IMR-90 (cell line): ENCODE measurements around the gene TBC1D22B.

Experiments
- CEBPB ChIP-seq: IDR thresholded peaks from 2 replicates; pipeline ENCODE4 v1.6.1; 2012; ENCODE audit warnings: low read depth, low read length, improper control_type of control experiment
- POLR2A ChIP-seq: IDR thresholded peaks from 2 replicates; pipeline ENCODE4 v1.6.1; 2012; ENCODE audit warnings: mild to moderate bottlenecking, low read depth, low read length
- RAD21 ChIP-seq: IDR thresholded peaks from 2 replicates; pipeline ENCODE4 v1.6.1; 2012; ENCODE audit warnings: low read length, improper control_type of control experiment
- TF ChIP-seq, protein P1 (sequence below): conservative IDR thresholded peaks from 2 replicates; pipeline ENCODE4 v1.5.1; 2012; ENCODE audit warnings: mild to moderate bottlenecking, low read depth, low read length, improper control_type of control experiment

DNA sequence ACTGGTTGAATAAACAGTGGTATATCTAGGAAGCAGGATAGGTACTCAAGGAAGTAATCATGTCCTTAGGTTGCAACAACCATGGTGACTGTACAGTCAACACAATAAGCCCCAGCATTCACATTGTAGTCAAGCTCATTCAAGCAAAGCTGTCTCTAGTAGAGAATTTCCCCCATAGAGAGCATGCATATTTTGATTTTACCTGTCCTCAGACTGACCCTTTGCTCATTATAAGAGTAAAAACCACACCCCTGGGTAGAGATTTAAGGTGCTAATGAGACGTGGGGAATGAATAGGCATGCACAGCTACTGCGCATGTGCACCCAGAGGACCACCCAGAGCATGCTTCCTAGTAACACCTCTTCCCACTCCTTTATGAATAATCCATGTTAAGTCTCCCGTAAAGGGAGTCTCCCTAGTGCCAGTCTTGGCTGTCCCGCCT lies 90.1 kb downstream of the TBC1D22B start:
- TF ChIP-seq, protein P1, sequence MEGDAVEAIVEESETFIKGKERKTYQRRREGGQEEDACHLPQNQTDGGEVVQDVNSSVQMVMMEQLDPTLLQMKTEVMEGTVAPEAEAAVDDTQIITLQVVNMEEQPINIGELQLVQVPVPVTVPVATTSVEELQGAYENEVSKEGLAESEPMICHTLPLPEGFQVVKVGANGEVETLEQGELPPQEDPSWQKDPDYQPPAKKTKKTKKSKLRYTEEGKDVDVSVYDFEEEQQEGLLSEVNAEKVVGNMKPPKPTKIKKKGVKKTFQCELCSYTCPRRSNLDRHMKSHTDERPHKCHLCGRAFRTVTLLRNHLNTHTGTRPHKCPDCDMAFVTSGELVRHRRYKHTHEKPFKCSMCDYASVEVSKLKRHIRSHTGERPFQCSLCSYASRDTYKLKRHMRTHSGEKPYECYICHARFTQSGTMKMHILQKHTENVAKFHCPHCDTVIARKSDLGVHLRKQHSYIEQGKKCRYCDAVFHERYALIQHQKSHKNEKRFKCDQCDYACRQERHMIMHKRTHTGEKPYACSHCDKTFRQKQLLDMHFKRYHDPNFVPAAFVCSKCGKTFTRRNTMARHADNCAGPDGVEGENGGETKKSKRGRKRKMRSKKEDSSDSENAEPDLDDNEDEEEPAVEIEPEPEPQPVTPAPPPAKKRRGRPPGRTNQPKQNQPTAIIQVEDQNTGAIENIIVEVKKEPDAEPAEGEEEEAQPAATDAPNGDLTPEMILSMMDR, result no peak
- TF ChIP-seq RAD21 (no peak), POLR2A (no peak), CEBPB (no peak)
